Measurements from ENCODE around the gene MELK.
A peak's percentile ranks its signal among the peaks of the same experiment; 100 is the strongest.
"Not testable (repeated sequence)": the region's sequence is repeated elsewhere in the genome, so short reads cannot be mapped to it uniquely, and the experiment has no call there.

The MELK gene

GRCh38 chr9:36550631-36551098 is 22.0 kb upstream of the MELK start:
- not testable (repeated sequence) for H3K4me3 ChIP-seq (ENCODE audit: extremely low read depth, insufficient read depth, low read length, poor library complexity, severe bottlenecking); H3K9me3 ChIP-seq (ENCODE audit: control insufficient read depth, low read length); H3K36me3 ChIP-seq (ENCODE audit: control insufficient read depth, insufficient read depth, low read length); H3K4me1 ChIP-seq (ENCODE audit: control insufficient read depth, insufficient read depth, low read length, poor library complexity, severe bottlenecking); H3K27ac ChIP-seq (ENCODE audit: low read depth, low read length, severe bottlenecking)
- 93 to 100% methylated on average over 3 to 10 of the region's 10 CpGs for WGBS, 2 experiments (ENCODE audit: insufficient coverage in 2 of 2)

GRCh38 chr9:36551129-36551528 is 21.6 kb upstream of the MELK start:
- Histone ChIP-seq H3K4me3 (ENCODE audit: extremely low read depth, insufficient read depth, low read length, poor library complexity, severe bottlenecking) (no peak overlapping the region), H3K9me3 (ENCODE audit: control insufficient read depth, low read length) (no peaks in the 10 kb centered on the region), H3K27ac (ENCODE audit: low read depth, low read length, severe bottlenecking) (no peak overlapping the region), H3K4me1 (ENCODE audit: control insufficient read depth, insufficient read depth, low read length, poor library complexity, severe bottlenecking) (no peaks in the 10 kb centered on the region), H3K36me3 (ENCODE audit: control insufficient read depth, insufficient read depth, low read length) (no peaks in the 10 kb centered on the region)
- WGBS, 2 experiments (ENCODE audit: insufficient coverage in 2 of 2) = 100% methylated on average over 2 to 3 of the region's 3 CpGs

- Histone ChIP-seq H3K36me3 (ENCODE audit: control insufficient read depth, insufficient read depth, low read length) (no peaks in the 10 kb centered on the region), H3K4me1 (ENCODE audit: control insufficient read depth, insufficient read depth, low read length, poor library complexity, severe bottlenecking) (no peaks in the 10 kb centered on the region)
- WGBS, 2 experiments (ENCODE audit: insufficient coverage in 2 of 2) = 72 to 91% methylated on average over 6 of the region's 6 CpGs
Measured at GRCh38 chr9:36551910-36552309, 20.8 kb upstream of the MELK start.

DNA sequence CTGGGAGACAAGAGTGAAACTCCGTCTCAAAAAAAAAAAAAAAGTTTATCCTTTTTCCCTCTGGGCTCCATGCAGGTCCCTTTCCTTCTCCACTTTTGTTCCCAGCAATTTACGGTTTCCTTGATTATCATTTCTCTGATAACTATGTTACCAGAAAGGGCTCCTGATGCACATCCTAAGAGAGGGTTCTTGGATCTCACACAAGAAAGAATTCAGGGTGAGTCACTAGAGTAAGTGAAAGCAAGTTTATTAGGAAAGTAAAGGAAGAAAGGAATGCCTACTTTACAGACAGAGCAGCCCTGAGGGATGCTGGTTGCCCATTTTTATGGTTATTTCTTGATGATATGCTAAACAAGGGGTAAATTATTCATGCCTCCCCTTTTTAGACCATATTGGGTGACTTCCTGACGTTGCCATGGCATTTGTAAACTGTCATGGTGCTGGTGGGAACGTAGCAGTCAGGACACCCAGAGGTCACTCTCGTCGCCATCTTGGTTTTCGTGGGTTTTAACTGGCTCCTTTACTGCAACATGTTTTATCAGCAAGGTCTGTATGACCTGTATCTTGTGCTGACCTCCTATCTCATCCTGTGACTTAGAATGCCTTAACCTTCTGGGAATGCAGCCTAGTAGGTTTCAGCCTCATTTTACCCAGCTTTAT is 13.5 kb upstream of the MELK start:
- no peaks in the 10 kb centered on the region for H3K36me3 ChIP-seq (ENCODE audit: control insufficient read depth, insufficient read depth, low read length)
- H3K9me3 ChIP-seq (ENCODE audit: control insufficient read depth, low read length) = no peaks in the 10 kb centered on the region
- H3K4me1 ChIP-seq (ENCODE audit: control insufficient read depth, insufficient read depth, low read length, poor library complexity, severe bottlenecking) = peaks cover 9% of the 10 kb centered on the region
- 80 to 81% methylated on average over 5 to 6 of the region's 7 CpGs for WGBS, 2 experiments (ENCODE audit: insufficient coverage in 2 of 2)
- H3K27ac ChIP-seq (ENCODE audit: low read depth, low read length, severe bottlenecking) = no peak overlapping the region
- no peak overlapping the region for H3K4me3 ChIP-seq (ENCODE audit: extremely low read depth, insufficient read depth, low read length, poor library complexity, severe bottlenecking)

More at GRCh38 chr9:36551910-36552309, 20.8 kb upstream of the MELK start:
- H3K27ac ChIP-seq (ENCODE audit: low read depth, low read length, severe bottlenecking) = no peak overlapping the region
- no peaks in the 10 kb centered on the region for H3K9me3 ChIP-seq (ENCODE audit: control insufficient read depth, low read length)
- H3K4me3 ChIP-seq (ENCODE audit: extremely low read depth, insufficient read depth, low read length, poor library complexity, severe bottlenecking) = no peak overlapping the region

DNA sequence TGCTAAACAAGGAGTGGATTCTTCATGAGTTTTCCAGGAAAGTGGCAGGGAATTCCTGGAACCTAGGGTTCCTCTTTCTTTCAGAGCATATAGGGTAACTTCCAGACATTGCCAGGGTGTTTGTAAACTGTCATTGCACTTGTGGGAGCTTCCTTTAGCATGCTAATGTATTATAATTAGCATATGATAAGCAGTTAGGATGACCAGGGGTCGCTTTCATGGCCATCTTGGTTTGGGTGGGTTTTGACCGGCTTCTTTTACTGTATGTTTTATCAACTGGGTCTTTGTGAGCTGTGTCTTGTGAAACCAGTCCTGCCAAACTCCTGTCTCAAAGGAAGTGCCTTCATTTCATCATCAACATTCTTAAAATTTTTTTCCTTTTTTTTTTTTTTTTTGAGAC is 11.9 kb upstream of the MELK start:
- no CpG with 5 or more reads among the region's 2 CpGs for WGBS, 2 experiments (ENCODE audit: insufficient coverage in 2 of 2)
- Histone ChIP-seq H3K9me3 (ENCODE audit: control insufficient read depth, low read length) (no peaks in the 10 kb centered on the region), H3K4me3 (ENCODE audit: extremely low read depth, insufficient read depth, low read length, poor library complexity, severe bottlenecking) (no peak overlapping the region), H3K36me3 (ENCODE audit: control insufficient read depth, insufficient read depth, low read length) (no peaks in the 10 kb centered on the region), H3K27ac (ENCODE audit: low read depth, low read length, severe bottlenecking) (peak overlapping the region; percentile 45), H3K4me1 (ENCODE audit: control insufficient read depth, insufficient read depth, low read length, poor library complexity, severe bottlenecking) (peaks cover 9% of the 10 kb centered on the region)

GRCh38 chr9:36562801-36563200 is 9.9 kb upstream of the MELK start:
- not testable (repeated sequence) for H3K4me1 ChIP-seq (ENCODE audit: control insufficient read depth, insufficient read depth, low read length, poor library complexity, severe bottlenecking); H3K27ac ChIP-seq (ENCODE audit: low read depth, low read length, severe bottlenecking); H3K9me3 ChIP-seq (ENCODE audit: control insufficient read depth, low read length); H3K4me3 ChIP-seq (ENCODE audit: extremely low read depth, insufficient read depth, low read length, poor library complexity, severe bottlenecking); H3K36me3 ChIP-seq (ENCODE audit: control insufficient read depth, insufficient read depth, low read length)
- 92 to 98% methylated on average over 4 to 6 of the region's 11 CpGs for WGBS, 2 experiments (ENCODE audit: insufficient coverage in 2 of 2)

DNA sequence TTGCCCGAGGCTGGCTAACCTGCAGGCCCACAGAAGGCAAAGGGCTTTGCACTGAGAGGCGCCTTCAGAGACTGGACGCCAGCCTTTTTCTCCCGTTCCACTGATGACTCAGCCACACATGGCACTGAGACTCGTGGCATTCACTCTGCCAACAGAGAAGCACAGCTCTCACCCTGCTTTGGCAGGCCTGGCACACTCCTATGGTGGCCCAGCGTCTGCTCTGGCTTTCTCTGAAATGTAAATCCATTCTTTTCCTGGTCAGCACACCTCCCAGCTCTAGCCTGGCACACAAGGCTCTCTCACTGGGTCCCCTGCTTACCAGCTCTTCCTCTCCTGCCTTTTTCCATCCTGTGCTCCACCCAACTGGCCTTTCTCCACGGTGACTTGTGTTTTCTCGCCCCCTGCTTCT is 5.9 kb upstream of the MELK start:
- Histone ChIP-seq H3K9me3 (ENCODE audit: control insufficient read depth, low read length) (no peaks in the 10 kb centered on the region), H3K27ac (ENCODE audit: low read depth, low read length, severe bottlenecking) (no peak overlapping the region), H3K4me3 (ENCODE audit: extremely low read depth, insufficient read depth, low read length, poor library complexity, severe bottlenecking) (no peak overlapping the region), H3K4me1 (ENCODE audit: control insufficient read depth, insufficient read depth, low read length, poor library complexity, severe bottlenecking) (no peaks in the 10 kb centered on the region), H3K36me3 (ENCODE audit: control insufficient read depth, insufficient read depth, low read length) (no peaks in the 10 kb centered on the region)
- WGBS, 2 experiments (ENCODE audit: insufficient coverage in 2 of 2) = 86% methylated on average over 7 to 8 of the region's 8 CpGs

GRCh38 chr9:36568681-36569080 is 4.0 kb upstream of the MELK start:
- not testable (repeated sequence) for H3K27ac ChIP-seq (ENCODE audit: low read depth, low read length, severe bottlenecking); H3K9me3 ChIP-seq (ENCODE audit: control insufficient read depth, low read length); H3K36me3 ChIP-seq (ENCODE audit: control insufficient read depth, insufficient read depth, low read length); H3K4me1 ChIP-seq (ENCODE audit: control insufficient read depth, insufficient read depth, low read length, poor library complexity, severe bottlenecking); H3K4me3 ChIP-seq (ENCODE audit: extremely low read depth, insufficient read depth, low read length, poor library complexity, severe bottlenecking)
- 100% methylated on average over 2 of the region's 4 CpGs; no CpG with 5 or more reads in 1 of the 2 experiments for WGBS, 2 experiments (ENCODE audit: insufficient coverage in 2 of 2)

DNA sequence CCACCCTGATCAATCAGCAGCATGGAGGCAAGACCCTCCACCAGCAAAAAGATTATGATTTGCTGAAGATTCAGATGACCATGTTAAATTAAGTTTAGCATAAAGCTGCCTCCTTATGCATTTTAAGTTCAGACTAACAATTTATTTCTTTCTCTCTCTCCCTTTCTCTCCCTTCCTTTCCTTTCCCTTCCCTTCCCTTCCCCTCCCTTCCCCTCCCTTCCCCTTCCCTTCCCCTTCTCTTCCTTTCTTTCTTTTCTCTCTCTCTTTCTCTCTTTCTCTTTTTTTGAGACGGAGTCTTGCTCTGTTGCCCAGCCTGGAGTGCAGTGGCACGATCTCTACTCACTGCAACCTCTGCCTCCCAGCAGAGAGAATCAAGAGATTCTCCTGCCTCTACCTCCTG is 1.4 kb upstream of the MELK start:
- H3K27ac ChIP-seq (ENCODE audit: low read depth, low read length, severe bottlenecking) = no peak overlapping the region
- H3K9me3 ChIP-seq (ENCODE audit: control insufficient read depth, low read length) = no peaks in the 10 kb centered on the region
- peaks cover 12% of the 10 kb centered on the region for H3K36me3 ChIP-seq (ENCODE audit: control insufficient read depth, insufficient read depth, low read length)
- H3K4me1 ChIP-seq (ENCODE audit: control insufficient read depth, insufficient read depth, low read length, poor library complexity, severe bottlenecking) = no peaks in the 10 kb centered on the region
- WGBS, 2 experiments (ENCODE audit: insufficient coverage in 2 of 2) = 90 to 96% methylated on average over 2 of the region's 2 CpGs
- no peak overlapping the region for H3K4me3 ChIP-seq (ENCODE audit: extremely low read depth, insufficient read depth, low read length, poor library complexity, severe bottlenecking)

DNA sequence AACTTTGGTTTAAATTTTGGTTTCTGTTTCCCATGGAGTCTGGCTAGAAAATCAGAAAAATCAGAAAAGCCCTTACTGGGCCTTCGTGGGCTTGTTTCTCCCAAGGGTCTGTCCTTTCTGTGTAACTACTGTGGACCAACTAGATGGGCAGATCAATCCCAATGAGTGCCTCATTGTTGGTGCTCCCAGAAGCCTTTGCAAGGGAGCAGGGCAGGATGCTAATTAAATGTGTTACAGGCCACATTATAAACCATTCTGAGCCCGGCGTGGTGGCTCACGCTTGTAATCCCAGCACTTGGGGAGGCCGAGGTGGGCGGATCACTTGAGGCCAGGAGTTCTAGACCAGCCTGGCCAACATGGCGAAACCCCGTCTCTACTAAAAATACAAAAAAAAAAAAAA is 1.4 kb downstream of the MELK start:
- not testable (repeated sequence) for H3K9me3 ChIP-seq (ENCODE audit: control insufficient read depth, low read length); H3K4me1 ChIP-seq (ENCODE audit: control insufficient read depth, insufficient read depth, low read length, poor library complexity, severe bottlenecking); H3K27ac ChIP-seq (ENCODE audit: low read depth, low read length, severe bottlenecking)
- Histone ChIP-seq H3K4me3 (ENCODE audit: extremely low read depth, insufficient read depth, low read length, poor library complexity, severe bottlenecking) (peak overlapping the region; percentile 90), H3K36me3 (ENCODE audit: control insufficient read depth, insufficient read depth, low read length) (peaks cover 25% of the 10 kb centered on the region)
- whole genome bisulfite sequencing, 2 experiments (ENCODE audit: insufficient coverage in 2 of 2) = 98 to 100% methylated on average over 1 to 5 of the region's 8 CpGs

GRCh38 chr9:36575411-36575882 is 2.8 kb downstream of the MELK start:
- WGBS, 2 experiments (ENCODE audit: insufficient coverage in 2 of 2) = no CpG with 5 or more reads among the region's 2 CpGs
- Histone ChIP-seq H3K4me3 (ENCODE audit: extremely low read depth, insufficient read depth, low read length, poor library complexity, severe bottlenecking) (no peak overlapping the region), H3K36me3 (ENCODE audit: control insufficient read depth, insufficient read depth, low read length) (peaks cover 32% of the 10 kb centered on the region), H3K27ac (ENCODE audit: low read depth, low read length, severe bottlenecking) (peak overlapping the region; percentile 39), H3K9me3 (ENCODE audit: control insufficient read depth, low read length) (no peaks in the 10 kb centered on the region), H3K4me1 (ENCODE audit: control insufficient read depth, insufficient read depth, low read length, poor library complexity, severe bottlenecking) (no peaks in the 10 kb centered on the region)

Data from mesodermal cell (in vitro differentiated cells).